ENCODE data around the gene ULBP1.
"Not testable (repeated sequence)": the region's sequence is repeated elsewhere in the genome, so short reads cannot be mapped to it uniquely, and the experiment has no call there.

Gene ULBP1

GRCh38 chr6:149963462-149964307 is at the start of gene ULBP1:
Gene ULBP1 (plus strand): TSS chr6:149963943. CDS start chr6:149964050, 107 bp downstream.
- DNase-seq (ENCODE audit: low spot score): peak; percentile 91

- no peak for DNase-seq (ENCODE audit: low spot score)
Observed at GRCh38 chr6:149915970-149916865, 47.5 kb upstream of the ULBP1 start.

GRCh38 chr6:149917679-149918078 is 46.1 kb upstream of the ULBP1 start:
- DNase-seq (ENCODE audit: low spot score): no peak

DNA sequence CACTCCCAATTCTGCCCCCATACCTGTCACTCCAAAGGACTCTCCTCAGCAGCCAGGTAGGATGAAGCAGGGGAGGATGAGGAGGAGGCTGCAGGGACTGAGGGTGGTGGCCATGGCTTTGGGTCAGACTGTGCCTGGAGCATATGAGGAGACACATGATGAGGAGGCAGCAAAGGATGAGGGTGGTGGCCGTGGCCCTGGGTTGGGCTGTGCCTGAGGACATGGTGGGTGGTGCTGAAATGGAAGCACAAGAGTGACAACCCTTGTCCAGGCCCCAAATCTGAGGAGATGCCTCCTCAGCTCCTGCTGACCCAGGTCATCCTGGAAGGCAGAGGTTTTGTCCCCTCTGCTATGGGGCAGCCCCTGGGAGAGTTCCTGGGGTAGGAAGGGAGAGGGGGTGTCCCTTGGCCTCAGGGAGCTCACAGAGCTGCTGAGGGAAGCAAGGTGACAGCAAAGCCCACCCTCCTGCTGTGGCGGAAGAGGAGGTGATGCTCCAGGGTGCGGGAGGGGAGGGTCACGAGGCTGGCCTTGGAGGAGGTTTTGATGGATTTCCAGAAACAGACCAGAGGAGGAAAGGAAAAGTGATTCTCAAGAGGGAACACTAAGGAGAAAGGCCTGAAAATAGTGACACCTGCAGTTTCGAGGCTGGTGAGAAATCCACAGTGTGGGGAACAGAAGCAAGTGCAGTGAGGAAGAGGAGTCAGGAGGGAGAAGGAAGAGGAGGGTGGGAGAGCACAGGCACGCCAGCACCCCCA is 45.4 kb upstream of the ULBP1 start:
- DNase-seq (ENCODE audit: low spot score): no peak

DNA sequence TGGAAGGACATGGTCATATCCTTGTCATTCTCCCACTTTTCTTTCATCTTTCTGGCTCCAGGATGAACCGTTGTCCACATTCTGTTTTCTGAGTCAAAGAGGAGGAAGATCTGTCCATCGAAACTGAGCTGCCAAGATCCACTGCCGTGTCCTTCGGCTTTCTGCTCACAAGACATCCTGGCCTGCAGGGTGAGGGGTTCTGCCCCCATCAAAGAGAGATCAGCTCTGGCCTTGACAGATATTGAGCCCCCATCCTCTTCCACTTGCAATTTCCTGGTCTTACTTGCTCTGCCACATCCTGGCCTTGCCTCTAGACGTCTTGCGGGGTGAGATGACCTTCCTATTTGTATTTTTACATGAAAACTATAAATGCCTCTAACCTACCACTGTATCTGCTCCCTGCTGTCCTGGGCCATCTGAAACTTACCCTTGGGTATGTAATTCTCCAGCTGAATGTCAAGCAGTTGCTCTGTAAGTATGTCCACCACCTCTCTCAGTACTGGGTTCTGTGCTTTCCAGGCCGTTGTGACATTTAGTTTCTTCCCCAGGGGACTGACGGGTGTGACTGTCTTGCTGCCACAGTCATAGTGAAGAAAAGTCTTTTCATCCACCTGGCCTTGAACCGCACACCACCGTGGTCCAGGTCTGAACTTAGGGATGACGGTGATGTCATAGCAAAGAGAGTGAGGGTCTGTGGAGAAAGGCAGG is 44.5 kb upstream of the ULBP1 start:
- not testable (repeated sequence) for DNase-seq (ENCODE audit: low spot score)

DNA sequence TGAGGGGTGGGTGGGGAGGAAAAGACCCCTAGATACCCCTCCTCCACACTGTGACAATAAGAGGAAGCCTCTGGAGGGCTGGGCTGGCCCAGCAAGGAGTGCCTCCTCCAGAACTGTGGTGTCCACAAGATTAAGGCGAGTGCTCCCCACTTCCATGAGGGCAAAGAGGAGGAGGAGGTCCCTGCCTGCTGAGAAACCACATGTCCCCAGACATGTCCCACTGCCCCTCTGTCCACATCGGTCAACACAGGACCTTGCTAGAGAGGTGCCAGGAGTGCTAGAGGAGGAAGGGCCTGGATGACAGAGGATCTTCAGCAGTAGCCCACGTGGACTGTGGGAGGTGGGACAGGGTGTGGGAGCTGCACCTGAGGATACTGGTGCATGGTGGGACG is 43.9 kb upstream of the ULBP1 start:
- no peak for DNase-seq (ENCODE audit: low spot score)

GRCh38 chr6:149921361-149921760 is 42.4 kb upstream of the ULBP1 start:
- DNase-seq (ENCODE audit: low spot score): no peak

DNA sequence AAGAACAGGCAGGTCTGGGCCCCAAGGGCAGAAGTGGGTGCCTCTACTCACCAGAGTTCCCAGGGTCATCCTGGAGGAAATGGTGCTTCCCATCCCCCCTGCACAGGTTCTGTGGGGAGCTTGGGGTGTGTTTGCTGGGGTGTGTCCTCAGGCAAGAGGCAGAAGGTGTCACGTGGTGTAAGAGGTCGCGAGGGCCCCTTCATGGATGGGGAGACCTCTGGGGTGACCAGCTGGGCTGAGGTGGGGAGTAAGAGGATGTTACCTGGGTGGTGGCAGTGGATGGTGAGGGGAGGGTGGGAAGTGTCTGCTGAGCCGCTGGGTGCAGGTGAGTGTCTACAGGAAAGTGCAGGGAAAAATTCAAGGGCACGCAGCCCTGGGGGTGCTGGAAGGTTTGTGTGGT is 41.7 kb upstream of the ULBP1 start:
- not testable (repeated sequence) for DNase-seq (ENCODE audit: low spot score)

- peak; percentile 95 for DNase-seq (ENCODE audit: low spot score)
Observed at GRCh38 chr6:149922642-149923326, 41.0 kb upstream of the ULBP1 start, which contains the start of gene RAET1G. Gene RAET1G (minus strand): TSS chr6:149923121. CDS start chr6:149923010, 111 bp downstream.

DNA sequence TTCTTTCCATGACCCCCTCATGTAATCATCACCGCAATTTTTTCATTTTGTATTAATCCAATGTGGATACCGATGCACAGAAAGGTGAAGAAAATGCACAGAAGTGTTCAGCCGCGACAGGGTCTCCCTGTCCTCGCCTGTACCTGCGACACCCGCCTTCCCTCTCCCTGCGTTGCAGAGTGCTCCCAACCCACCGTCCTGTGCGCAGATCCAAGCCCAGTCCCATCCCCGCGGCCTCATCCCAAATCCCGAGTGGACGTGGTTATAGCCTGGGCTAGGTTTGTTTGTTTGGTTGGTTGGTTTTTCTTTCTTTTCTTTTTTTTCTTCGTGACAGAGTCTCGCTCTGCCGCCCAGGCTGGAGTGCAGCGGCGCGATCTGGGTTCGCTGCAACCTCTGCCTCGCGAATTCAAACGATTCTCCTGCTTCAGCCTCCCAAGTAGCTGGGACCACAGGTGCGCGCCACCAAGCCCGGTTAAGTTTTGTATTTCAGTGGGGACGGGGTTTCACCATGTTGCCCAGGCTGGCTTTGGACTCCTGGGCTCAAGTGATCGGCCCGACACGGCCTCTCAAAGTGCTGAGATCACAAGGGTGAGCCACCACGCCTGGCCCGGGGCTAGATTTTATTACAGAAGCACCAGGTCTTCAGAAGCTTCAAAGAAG is 40.3 kb upstream of the ULBP1 start:
- DNase-seq (ENCODE audit: low spot score): no peak

GRCh38 chr6:149924206-149924932 is 39.4 kb upstream of the ULBP1 start:
- DNase-seq (ENCODE audit: low spot score): no peak

DNA sequence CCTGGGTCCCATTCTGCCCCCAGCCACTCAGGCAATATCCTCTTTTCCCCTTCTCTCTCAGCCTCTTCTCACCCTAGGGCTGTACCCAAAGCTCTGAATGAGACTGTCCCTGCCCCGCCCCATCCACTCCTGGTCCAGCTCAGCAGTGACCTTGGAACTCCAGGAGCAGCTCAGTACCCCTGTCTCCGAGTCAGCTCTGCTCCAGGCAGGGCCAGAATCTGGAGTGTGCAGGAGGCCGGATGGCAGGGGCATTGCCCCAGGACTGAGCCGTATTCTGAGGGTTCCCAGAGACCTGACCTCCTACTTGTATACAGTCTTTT is 38.9 kb upstream of the ULBP1 start:
- DNase-seq (ENCODE audit: low spot score): no peak

GRCh38 chr6:149925253-149925973 is 38.3 kb upstream of the ULBP1 start:
- no peak for DNase-seq (ENCODE audit: low spot score)

DNA sequence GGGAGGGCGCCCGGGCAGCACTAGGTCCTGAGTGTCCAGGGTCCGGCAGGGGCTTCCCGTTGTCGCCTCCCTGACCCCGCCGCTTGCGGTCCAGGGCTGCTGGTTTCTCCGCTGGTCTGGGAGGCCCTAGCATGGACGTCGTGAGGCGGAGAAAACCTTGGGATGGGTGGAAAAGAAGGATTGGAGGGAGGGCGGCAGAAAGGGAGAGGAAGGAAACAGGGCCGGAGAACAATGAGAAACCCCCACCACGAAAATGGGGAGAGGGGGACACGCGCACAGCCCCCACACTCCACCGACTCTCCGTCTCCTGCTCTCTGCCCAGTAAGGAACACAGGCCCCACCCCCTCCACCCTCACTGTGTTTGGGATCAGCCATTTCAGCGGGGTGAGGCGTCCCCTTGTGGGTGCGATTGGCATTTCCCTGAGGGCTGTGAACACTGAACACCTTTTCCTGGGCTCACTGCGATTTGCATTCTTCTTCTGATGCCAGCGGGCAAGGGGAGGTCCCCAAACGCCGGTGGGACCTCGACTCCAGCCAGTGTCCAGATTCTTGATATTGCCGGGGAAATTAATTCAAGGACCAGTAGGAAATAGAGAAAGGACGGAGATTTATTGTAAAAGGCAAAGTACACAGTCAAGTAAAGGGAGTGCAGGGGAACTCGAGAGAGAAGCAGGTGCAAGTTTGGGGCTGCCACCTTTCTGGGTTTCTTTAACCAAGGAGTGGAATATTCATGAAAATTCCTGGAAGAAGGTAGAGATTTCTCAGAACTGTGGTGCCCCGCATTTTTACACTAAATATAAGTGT is 37.6 kb upstream of the ULBP1 start:
- DNase-seq (ENCODE audit: low spot score): peak; percentile 81

DNA sequence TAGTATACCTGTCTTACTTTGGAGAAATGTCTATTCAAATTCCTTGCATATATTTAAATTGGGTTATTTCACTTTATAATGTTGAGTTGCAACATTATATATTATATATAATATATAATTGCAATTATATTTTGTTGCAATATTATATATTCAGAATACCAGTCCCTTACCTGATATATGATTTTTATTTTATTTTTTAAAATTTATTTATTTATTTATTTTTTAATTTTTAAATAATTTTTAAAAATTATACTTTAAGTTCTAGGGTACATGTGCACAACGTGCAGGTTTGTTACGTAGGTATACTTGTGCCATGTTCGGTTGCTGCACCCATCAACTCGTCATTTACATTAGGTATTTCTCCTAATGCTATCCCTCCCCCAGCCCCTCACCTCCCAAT is 36.7 kb upstream of the ULBP1 start:
- not testable (repeated sequence) for DNase-seq (ENCODE audit: low spot score)

DNA sequence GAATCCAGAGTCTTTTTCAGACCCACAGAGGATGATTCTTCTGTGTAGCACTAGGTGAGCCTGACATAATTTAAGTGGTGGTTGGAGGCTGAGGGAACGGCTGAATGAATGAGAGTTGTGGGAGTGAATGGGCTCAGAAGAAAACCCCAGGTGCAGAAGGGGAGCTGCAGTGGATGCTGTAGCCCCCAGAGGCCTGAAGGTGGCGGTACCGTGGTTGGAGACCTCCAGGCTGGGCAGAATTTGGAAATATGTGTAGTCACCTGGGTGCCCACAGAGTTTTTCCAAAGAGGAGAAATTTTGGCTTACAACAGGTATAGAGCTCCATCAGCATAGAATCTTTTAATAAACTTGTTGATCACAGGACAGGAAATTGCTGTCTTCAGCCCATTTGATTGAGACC is 34.3 kb upstream of the ULBP1 start:
- no peak for DNase-seq (ENCODE audit: low spot score)

- DNase-seq (ENCODE audit: low spot score): no peak
Observed at GRCh38 chr6:149931501-149931900, 32.2 kb upstream of the ULBP1 start.

DNA sequence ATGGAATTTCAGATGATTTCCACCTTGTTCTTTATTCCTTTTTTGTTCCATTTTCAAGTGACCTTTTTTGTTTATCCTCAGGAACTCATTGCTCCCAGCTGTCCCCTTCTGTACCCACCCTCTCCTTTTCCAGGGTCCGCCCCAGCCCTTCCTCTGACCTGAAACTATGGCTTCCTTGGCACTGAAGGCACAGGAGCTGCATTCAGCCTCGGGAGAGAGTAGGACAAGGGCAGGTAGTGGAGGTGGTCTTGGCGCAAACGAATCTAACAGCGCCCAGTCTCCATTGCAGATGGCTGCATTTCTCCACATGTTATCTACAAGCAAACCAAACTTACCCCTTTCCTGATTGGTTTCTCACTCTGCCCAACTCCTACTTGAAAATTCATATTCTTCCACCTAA is 30.7 kb upstream of the ULBP1 start:
- DNase-seq (ENCODE audit: low spot score): no peak

Data from RKO (cell line).